ENCODE measurements around the gene USP6.

DNA sequence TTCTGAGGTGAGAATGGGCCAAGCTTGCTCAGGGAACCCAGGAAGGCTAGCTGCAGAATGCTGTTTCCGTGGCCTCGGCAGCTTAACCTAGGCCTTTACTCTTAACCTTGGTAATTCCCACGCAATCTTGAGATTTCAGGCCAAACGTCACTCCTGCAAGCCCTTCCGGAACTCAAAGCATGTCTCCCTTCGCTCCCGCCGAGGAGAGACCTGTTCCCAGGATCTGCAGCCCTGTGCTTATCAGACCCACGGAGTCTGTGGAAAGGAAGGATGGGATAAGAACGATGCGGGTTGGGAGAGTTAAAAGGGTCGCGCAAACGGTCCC lies 38.1 kb upstream of the USP6 start:
- TF ChIP-seq CTCF (IDR thresholded peaks at IDR 0.05; ENCODE audit: low read depth, low read length, missing input control) (no peak), FOXA1 (IDR thresholded peaks at IDR 0.05) (no peak), RXRA (IDR thresholded peaks at IDR 0.05) (no peak), TAF1 (conservative IDR thresholded peaks at IDR 0.05) (no peak), YY1 (IDR thresholded peaks at IDR 0.05) (no peak), MAX (IDR thresholded peaks at IDR 0.05) (no peak), JUND (IDR thresholded peaks at IDR 0.05) (no peak), HNF4G (IDR thresholded peaks at IDR 0.05) (no peak), RAD21 (IDR thresholded peaks at IDR 0.05) (no peak)
